Measurements from ENCODE around the gene RHOJ. TPM values are rescaled to one million over a fixed set of nuclear protein-coding genes. Genes with fewer than 3 reads are reported as not detected.

RHOJ gene
- total and polyA plus RNA-seq, 2 of the 13 experiments (the other 11 are each of a cell fraction or from before 2014, with no cell fraction given), result 0.22 to 1.3 TPM

- ATAC-seq, result no peak
- no peak for DNase-seq (ENCODE audit: low spot score)
- Histone ChIP-seq H3K4me2 (ENCODE audit: low read depth, low read length) (no peak overlapping the region), H3K9ac (ENCODE audit: insufficient read depth, low read depth, low read length) (no peak overlapping the region), H3K4me1 (ENCODE audit: insufficient read depth, low read length) (no peaks in the 10 kb centered on the region), H2AFZ (ENCODE audit: low read length) (no peak overlapping the region), H3K27me3 (ENCODE audit: control insufficient read depth in 1 of 2, insufficient read depth in 2 of 2, low read length in 2 of 2) (no peaks in the 10 kb centered on the region), H3K4me3 (replicated peaks in 1 of 3; ENCODE audit: insufficient read depth in 1 of 3, low read depth in 2 of 3, low read length in 3 of 3) (no peak overlapping the region), H4K20me1 (ENCODE audit: insufficient read depth, low read length) (no peaks in the 10 kb centered on the region), H3K9me3 (ENCODE audit: low read length) (no peaks in the 10 kb centered on the region), H3K79me2 (ENCODE audit: insufficient read depth, low read length) (no peaks in the 10 kb centered on the region), H3K27ac (ENCODE audit: extremely low read length, insufficient read depth, low read length) (no peak overlapping the region), H3K36me3 (replicated peaks in 1 of 2; ENCODE audit: control insufficient read depth in 1 of 2, insufficient read depth in 2 of 2, low read length in 2 of 2) (no peaks in the 10 kb centered on the region)
- in situ Hi-C loops (cut with HindIII; ENCODE audit: extremely low pct_ligation_motif_present, low pct_unique_long_range_greater_than_20kb) (loop anchor here (25.0 kb wide), 1 partner anchor 970 kb away; no protein-coding TSS in a partner anchor), intact Hi-C loops (cut with micrococcal nuclease; ENCODE audit: unreplicated experiment) (no loop called here)
- TF ChIP-seq NFATC3 (CRISPR knock-in tag; IDR thresholded peaks at IDR 0.05) (no peak), JDP2 (CRISPR knock-in tag; IDR thresholded peaks at IDR 0.05; ENCODE audit: borderline replicate concordance) (no peak), ZBTB8A (CRISPR knock-in tag; IDR thresholded peaks at IDR 0.05; ENCODE audit: borderline replicate concordance, low read depth) (no peak), STAT6 (CRISPR knock-in tag; IDR thresholded peaks at IDR 0.05; ENCODE audit: borderline replicate concordance) (no peak), ZNF703 (CRISPR knock-in tag; IDR thresholded peaks at IDR 0.05; ENCODE audit: borderline replicate concordance) (no peak), MTF2 (CRISPR knock-in tag; IDR thresholded peaks at IDR 0.05; ENCODE audit: borderline replicate concordance) (no peak), ZKSCAN5 (CRISPR knock-in tag; IDR thresholded peaks at IDR 0.05) (no peak), PRDM15 (CRISPR knock-in tag; IDR thresholded peaks at IDR 0.05) (no peak), EP300 (IDR thresholded peaks at IDR 0.05; ENCODE audit: low read depth in 2 of 2, low read length in 2 of 2) (no peak), EP300 (CRISPR knock-in tag; IDR thresholded peaks at IDR 0.05; ENCODE audit: borderline replicate concordance) (no peak), ZKSCAN8 (CRISPR knock-in tag; IDR thresholded peaks at IDR 0.05; ENCODE audit: borderline replicate concordance) (no peak), ZNF468 (CRISPR knock-in tag; IDR thresholded peaks at IDR 0.05) (no peak), ZFP62 (CRISPR knock-in tag; IDR thresholded peaks at IDR 0.05) (no peak), ZNF792 (CRISPR knock-in tag; IDR thresholded peaks at IDR 0.05) (no peak), PHB2 (IDR thresholded peaks at IDR 0.05; ENCODE audit: partially characterized antibody) (no peak), ZSCAN29 (CRISPR knock-in tag; conservative IDR thresholded peaks at IDR 0.05) (no peak)
- TF ChIP-seq, protein P1, sequence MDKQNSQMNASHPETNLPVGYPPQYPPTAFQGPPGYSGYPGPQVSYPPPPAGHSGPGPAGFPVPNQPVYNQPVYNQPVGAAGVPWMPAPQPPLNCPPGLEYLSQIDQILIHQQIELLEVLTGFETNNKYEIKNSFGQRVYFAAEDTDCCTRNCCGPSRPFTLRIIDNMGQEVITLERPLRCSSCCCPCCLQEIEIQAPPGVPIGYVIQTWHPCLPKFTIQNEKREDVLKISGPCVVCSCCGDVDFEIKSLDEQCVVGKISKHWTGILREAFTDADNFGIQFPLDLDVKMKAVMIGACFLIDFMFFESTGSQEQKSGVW (CRISPR knock-in tag; IDR thresholded peaks at IDR 0.05; ENCODE audit: borderline replicate concordance), result no peak
- CTCF ChIA-PET (ENCODE audit: low intra/inter-chr PET ratio, low total read pairs), result no interaction called here
- 0% methylated on average over 2 of the region's 2 CpGs for WGBS (ENCODE audit: low lambda C conversion rate)
- no TSS peak for BruUV-seq (replicated peaks)
- FAIRE-seq, result no peak
- POLR2A ChIA-PET, result no interaction called here
Measured at GRCh38 chr14:63157195-63157594, 47.0 kb upstream of the RHOJ start.
